SU-DHL-6 (cell line): Measurements from ENCODE around the gene DHPS.
"Not testable (repeated sequence)": the region's sequence is repeated elsewhere in the genome, so short reads cannot be mapped to it uniquely, and the experiment has no call there.

Experiments
- CTCF ChIP-seq: fragments of 200-600 bp; sonication (generic); IDR thresholded peaks from one replicate; pipeline ENCODE4 v1.5.1; 2017; ENCODE audit warnings: antibody characterized with exemption, mild to moderate bottlenecking, low read length, moderate library complexity; ENCODE audit not compliant: insufficient read depth, poor library complexity, severe bottlenecking
- EZH2phosphoT487 ChIP-seq: fragments of 200-600 bp; sonication (generic), shearing (Covaris generic); conservative IDR thresholded peaks from 2 replicates; pipeline ENCODE4 v1.6.1; 2018; ENCODE audit warnings: mild to moderate bottlenecking, antibody characterized with exemption, low read length, moderate library complexity, mixed read lengths

- not testable (repeated sequence) for TF ChIP-seq CTCF, EZH2phosphoT487
Observed at GRCh38 chr19:12678039-12678438, 3.6 kb downstream of the DHPS start.
